ENCODE measurements around the gene MMP8.

MMP8 gene, protein sequence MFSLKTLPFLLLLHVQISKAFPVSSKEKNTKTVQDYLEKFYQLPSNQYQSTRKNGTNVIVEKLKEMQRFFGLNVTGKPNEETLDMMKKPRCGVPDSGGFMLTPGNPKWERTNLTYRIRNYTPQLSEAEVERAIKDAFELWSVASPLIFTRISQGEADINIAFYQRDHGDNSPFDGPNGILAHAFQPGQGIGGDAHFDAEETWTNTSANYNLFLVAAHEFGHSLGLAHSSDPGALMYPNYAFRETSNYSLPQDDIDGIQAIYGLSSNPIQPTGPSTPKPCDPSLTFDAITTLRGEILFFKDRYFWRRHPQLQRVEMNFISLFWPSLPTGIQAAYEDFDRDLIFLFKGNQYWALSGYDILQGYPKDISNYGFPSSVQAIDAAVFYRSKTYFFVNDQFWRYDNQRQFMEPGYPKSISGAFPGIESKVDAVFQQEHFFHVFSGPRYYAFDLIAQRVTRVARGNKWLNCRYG

DNA sequence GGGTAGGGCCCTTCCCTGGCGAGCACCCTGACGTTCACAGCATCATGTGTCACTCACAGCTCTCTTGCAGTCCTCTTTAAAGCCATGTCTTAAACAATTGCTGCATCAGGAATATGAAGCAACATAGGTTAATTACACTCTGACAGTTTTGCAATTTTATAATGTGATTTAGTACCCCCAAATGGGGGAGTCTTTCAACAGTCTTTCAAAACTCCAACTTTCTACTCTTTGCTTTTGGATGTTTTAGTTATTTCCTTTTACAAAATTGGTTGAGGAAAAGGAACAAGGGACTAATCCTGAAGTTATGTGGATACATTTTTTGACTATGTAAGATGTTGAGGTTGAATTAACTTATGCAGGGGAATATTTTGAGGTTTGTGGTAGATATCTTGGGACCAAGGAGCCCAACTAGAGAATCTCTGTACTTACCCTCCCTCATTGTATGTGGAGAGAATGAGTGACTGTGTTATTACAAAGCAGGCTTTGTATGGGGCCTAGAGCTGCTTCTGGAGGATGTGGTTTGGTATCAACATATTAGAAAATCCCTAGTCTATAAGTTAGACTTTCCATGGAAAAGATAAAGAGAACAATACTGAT is at the start of gene MMP8:
Gene MMP8, minus strand, starts transcription at position 51 of the 597 bp plus-strand sequence. CDS start 99 bp downstream, outside the sequence.
- in situ Hi-C loops (cut with MboI; ENCODE audit: low sequenced_read_pairs): loop anchor here (25.0 kb wide), 1 partner anchor 212 kb away; no protein-coding TSS in a partner anchor

DNA sequence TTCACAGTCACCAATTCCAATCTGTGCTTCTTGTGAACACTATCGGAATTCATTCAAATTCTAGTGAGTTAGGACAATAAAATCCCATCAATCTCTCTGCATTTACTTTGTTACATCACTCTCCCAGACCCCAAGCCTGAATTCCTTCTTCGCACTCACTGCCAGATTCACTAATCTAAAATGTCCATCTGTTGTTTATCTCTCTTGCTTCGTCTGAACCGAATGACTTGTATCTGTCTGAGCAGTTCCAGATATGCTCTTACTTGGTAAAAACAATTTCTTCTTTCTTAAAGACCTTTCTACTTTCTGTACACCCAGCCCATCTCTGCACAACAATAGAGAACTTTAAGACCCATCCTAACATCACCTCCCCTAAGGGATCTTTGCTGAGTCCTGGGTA is 48.6 kb upstream of the MMP8 start:
- in situ Hi-C loops (cut with MboI; ENCODE audit: low sequenced_read_pairs): no loop called here

DNA sequence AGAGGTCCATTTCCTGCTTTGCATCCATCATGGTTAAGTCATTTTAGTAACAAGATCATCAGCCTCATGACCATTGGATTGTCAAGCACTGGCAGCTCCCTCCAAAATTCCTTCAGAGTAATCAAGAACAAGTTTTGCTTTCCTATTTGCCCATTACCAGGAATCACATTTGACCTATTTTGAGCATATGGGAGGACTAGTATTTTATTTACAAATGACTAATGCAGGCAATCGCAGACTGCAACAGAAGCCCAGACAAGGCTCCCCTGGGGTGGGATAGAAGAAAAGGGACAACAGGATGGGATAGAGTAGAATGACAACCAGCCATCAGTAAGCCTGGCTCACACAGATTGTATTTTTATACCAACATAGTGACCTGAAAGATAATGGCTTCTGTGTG is 46.6 kb upstream of the MMP8 start:
- in situ Hi-C loops (cut with MboI; ENCODE audit: low sequenced_read_pairs): no loop called here

DNA sequence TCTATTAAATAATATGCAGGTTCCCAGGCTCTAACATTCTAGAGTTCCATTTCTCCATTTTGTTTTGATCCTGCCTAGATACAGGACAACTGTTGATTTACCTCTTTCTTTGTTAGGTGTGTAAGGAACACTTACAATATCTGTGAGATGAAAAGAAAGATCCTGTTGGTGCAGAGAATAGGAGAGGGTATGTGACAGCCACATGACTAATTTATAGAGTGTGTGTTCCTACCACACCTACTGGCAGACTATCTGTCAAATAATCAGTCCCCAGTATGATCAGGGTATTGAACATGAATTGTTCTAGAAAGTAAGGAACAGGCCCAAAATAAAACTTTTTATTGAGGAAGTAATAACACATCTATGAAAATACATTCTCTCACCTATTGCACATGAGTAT is 45.4 kb upstream of the MMP8 start:
- in situ Hi-C loops (cut with MboI; ENCODE audit: low sequenced_read_pairs): no loop called here

DNA sequence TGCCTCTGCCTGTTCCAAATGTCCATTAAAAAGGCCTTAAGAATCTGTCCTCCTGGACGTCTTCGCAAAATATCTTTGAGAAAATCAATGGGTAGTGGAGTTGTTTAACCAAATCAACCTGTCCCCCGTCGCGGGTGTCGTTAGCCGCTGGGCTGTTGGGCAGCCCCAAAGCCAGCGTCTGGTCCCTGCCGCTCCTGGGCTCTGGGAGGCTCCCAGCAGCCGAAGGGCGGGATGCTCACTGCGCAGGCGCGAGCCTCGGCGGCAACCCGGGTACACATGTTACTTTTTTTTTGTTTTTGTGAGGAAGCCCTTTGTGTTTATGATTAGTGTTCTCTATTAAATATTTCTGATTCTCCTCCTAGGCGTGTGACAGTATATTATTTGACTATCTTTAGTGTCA is 43.0 kb upstream of the MMP8 start:
- in situ Hi-C loops (cut with MboI; ENCODE audit: low sequenced_read_pairs): no loop called here

DNA sequence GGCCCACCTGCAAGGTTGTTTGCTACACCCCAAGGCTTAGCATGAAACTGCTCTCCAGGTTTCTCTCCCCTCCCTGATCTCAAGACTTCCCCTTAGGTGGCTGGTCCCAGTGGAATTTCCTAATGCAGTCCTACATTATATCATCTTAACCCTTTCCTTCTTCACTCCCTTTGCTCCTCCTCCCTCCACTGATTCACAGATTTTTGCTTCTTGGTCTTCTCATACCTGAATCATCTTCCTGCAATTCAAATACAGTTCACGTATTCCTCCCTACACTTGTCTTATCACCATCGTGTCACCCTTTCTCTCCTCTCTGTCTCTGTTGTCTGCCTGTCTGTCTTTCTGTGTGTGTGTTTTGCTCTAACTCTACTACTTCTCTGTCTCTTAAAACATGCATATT is 38.7 kb upstream of the MMP8 start:
- in situ Hi-C loops (cut with MboI; ENCODE audit: low sequenced_read_pairs): no loop called here

DNA sequence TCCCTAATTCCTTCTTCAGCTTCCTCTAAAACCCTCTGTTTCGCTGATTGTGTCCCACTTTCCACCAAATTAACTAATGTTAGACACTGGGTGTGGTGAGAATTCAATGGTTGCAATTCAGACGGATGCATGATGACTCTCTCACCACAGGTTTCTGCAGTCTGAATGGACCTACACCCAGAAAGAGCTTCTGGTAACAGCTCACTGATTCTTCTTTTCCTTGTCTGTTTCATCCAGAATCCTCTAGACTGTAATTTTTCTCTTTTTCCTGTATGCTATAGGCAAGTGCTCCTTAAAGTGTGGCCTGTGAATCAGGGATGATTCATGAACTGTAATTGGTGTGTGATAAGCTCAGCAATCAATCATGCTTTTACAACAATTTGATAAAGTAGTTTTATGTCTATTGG is 37.6 kb upstream of the MMP8 start:
- in situ Hi-C loops (cut with MboI; ENCODE audit: low sequenced_read_pairs): no loop called here

DNA sequence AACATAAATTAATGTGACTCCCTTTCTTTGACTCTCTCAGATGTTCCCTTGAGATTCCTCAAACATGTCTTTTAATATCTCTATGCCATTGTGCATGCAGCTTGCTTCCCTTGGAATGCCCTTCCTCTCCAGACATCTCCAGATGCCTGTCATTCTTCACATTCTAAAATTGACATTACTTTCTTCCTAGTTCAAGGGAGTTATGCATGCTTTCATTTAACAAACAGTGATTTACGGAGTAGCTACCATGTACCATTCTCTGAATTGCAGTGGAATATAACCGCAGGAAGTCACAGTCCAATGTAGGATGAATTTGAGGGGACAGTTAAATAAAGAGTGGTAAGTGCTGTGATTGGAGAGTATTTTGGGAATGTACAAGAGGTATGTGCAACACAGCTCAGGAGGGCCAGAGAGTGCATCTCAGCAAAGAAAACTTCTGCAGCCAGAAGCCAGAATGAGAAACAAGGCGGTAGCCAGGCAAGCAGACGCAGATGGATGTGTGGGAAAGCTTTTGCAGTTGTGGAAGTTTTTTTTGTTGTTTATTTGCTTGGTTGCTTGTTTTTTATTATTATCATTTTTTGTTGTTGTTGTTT is 37.0 kb upstream of the MMP8 start:
- in situ Hi-C loops (cut with MboI; ENCODE audit: low sequenced_read_pairs): no loop called here

DNA sequence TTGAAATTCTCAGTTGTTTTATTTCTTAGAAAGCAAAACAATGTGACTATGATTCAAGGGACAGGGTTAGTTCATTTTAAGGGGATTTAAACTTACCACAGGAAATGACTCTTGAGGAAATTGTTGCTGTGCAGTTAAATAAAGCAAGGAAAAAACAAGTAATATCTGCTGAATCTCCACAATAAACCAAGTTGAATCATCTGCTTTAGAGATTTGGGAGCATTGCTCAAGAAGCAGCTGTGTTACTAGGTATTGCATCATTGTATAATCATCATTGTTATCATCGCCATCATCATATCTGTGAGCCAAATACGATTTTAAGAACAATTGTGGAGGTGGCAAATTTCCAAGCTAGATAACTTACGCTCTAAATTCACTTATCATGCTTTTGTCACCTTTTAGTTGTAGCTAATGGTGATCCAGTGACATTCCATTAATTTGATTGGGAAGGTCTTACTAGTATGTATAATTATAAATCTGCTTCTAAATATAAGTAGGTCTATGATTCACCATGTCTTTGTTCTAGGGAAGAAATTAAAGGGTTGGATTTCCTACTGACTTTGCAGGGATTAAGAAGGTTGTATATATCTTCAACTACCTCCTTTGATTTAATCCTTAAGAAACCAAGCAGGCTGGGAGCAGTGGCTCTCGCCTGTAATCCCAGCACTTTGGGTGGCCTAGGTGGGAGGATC is 35.7 kb upstream of the MMP8 start:
- in situ Hi-C loops (cut with MboI; ENCODE audit: low sequenced_read_pairs): no loop called here

DNA sequence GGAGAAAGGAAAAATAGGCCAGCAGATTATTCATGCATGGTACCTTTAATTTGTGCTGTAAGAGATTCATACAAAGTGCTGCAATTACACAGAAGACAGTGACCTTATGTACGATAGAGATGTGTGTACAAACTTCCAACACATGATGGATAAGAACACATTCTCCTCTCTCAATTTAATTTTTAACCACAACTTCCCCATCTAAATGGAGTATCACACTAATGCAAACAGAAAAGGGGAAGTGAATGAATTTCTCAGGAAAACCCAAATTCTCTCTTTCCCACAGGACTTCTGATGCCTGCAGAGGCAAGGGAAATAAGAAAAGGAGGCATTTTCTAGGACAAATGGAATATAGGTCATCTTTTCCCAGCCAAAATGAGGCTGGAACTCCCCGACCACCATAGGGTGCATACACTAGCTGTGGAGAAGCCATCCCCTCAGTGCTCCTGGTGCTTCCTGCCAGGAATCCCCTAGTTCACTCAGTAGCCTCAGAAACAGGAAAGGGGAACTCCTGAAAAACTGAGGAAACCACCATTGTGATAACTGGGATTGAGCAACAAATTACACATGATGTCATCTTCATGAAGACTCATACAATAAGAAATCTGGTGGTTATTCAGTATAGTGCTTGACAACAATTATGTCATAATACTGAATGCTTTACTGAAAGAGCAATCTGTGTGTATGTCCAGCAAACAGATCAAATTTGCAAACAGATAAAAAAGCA is 33.2 kb upstream of the MMP8 start:
- in situ Hi-C loops (cut with MboI; ENCODE audit: low sequenced_read_pairs): no loop called here

DNA sequence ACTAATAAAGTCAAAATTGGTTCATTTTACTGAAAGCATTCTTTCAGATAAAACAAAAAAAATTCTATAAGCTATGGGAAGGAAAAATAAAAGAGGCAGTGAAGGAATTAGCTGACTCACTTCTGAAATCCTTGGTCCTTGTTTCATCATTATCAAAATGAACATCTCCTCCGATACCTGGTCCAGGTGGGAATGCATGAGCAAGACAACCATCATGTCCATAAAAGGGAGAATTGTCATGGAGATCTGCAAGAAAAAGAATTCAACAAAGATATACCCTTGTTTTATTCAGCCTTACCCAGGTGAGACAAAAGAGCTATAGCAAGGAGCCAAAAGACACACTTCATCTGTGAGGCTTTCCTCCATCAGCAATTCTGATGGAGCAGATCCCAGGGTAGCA is 28.5 kb upstream of the MMP8 start:
- in situ Hi-C loops (cut with MboI; ENCODE audit: low sequenced_read_pairs): no loop called here

DNA sequence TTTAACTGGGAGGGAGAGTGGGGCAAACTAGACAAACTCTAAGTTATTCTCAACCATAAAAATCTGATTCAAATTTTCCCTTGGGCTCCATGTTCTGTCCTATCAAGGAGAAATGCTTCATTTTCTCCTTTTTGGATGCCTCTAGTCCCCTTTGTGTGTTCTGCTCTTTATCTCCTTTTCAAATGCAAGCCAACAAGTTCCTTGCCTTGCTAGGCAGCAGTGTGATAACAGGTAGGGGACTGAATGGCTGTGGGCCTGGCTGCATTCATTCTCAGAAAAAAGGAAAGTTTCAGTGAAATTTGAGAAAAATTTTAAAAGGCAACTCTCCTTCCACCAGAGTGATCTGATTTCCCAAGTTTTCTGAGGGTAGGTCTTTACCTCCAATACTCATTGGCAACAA is 26.9 kb upstream of the MMP8 start:
- in situ Hi-C loops (cut with MboI; ENCODE audit: low sequenced_read_pairs): no loop called here

DNA sequence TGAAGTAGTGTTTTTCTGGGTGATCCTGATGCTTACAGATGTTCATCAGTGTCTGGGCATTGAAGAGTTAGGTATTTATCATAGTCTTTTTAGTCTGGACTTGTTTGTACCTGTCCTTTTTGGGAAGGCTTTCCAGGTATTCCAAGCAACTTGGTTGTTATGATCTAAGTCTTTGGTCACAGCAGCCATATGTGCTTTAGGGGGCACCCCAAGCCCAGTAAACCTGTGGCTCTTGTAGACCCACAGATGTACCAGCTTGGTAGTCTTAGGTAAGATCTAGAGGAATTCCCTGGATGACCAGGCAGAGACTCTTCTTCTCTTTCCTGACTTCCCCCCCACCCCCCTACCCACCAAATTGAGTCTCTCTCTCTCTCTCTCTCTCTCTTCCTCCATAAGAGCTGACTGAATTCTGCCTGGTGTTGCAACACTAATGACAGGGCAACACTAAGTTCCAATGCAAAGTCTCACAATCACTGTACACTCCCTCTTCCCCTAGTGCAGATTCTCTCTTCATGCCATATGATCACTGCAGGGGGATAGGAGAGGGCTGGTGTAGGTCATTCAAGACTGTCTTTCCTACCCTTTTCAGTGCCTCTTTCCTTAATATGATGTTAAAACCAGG is 24.5 kb upstream of the MMP8 start:
- in situ Hi-C loops (cut with MboI; ENCODE audit: low sequenced_read_pairs): loop anchor here (25.0 kb wide), 1 partner anchor 188 kb away; no protein-coding TSS in a partner anchor

DNA sequence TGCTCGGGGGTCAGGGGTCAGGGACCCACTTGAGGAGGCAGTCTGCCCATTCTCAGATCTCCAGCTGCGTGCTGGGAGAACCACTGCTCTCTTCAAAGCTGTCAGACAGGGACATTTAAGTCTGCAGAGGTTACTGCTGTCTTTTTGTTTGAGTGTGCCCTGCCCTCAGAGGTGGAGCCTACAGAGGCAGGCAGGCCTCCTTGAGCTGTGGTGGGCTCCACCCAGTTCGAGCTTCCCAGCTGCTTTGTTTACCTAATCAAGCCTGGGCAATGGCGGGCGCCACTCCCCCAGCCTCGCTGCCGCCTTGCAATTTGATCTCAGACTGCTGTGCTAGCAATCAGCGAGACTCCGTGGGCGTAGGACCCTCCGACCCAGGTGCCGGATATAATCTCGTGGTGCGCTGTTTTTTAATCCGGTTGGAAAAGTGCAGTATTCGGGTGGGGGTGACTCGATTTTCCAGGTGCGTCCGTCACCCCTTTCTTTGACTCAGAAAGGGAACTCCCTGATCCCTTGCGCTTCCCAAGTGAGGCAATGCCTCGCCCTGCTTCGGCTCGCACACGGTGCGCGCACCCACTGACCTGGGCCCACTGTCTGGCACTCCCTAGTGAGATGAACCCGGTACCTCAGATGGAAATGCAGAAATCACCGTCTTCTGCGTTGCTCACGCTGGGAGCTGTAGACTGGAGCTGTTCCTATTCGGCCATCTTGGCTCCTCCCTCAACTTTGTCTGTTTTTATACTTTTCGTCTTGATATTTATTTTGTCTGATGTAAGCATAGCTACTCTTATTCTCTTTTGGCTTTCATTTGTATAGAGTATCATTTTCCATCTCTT is 22.2 kb upstream of the MMP8 start:
- in situ Hi-C loops (cut with MboI; ENCODE audit: low sequenced_read_pairs): loop anchor here (25.0 kb wide), 1 partner anchor 190 kb away; no protein-coding TSS in a partner anchor

DNA sequence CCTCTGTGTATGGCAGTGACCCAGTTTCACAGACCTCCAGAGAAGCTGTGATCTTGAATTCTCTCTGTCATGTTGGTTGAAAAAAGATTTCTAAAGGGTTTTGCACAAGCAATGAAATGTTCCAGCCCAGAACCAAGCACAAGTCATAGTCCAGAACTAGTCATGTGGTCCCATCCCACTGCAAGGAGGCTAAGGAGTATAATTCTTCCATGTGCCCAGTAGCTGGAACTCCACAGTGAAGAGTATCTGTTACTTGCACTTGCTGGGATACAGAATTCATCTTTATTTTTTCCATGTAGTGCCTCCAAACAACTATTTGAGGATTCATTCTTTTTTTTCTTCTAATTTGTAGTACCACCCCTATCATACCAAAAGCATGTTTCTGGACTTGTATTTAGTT is 9.9 kb upstream of the MMP8 start:
- in situ Hi-C loops (cut with MboI; ENCODE audit: low sequenced_read_pairs): loop anchor here (25.0 kb wide), 1 partner anchor 203 kb away; no protein-coding TSS in a partner anchor

DNA sequence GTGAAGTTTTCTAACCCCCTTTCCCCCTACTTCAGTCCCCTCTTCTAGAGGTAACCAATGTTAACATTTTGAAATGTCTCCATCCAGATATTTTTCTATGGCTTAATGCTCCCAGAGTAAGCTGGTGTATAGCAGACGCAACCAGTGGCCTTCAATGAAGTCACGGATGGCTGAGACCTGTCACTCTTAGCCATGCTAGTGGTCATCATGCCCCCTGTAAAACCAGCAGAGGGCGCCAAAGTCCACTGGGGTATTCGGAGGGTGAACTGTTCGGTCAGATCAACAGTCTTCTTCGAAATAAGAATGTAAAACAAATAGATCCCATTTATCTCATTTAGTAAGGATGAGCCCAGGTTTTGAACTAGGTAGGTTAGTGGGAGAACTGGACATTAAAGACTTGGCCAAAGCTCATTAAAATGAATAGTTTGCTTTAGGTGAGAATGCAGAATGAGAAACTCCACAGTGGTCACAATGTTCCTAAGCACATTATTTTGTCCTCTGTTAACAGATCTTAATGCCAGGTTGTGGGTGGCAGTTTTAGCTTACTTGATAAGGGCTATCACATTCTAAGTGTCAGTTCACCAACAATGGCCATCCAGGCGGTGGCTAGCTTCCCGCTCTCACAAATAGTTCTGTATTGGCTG is 8.6 kb upstream of the MMP8 start:
- in situ Hi-C loops (cut with MboI; ENCODE audit: low sequenced_read_pairs): loop anchor here (25.0 kb wide), 1 partner anchor 204 kb away; no protein-coding TSS in a partner anchor

DNA sequence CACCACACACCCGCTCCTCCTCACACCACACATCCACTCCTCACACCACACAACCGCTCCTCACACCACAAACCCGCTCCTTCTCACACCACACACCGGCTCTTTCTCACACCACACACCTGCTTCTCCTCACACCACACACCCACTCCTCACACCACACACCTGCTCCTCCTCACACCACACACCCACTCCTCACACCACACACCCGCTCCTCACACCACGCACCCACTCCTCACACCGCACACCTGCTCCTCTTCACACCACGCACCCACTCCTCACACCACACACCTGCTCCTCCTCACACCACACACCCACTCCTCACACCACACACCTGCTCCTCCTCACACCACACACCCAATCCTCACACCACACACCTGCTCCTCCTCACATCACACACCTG is 6.2 kb upstream of the MMP8 start:
- in situ Hi-C loops (cut with MboI; ENCODE audit: low sequenced_read_pairs): loop anchor here (25.0 kb wide), 1 partner anchor 206 kb away; no protein-coding TSS in a partner anchor

Data from HL-60/S4 (cell line).